AG09309 (cell line): ENCODE results near the gene NETO2.

Experiments
- DNase-seq: peaks from one replicate; pipeline ENCODE4 v3.0.0-alpha.2; 2010; ENCODE audit warnings: low read depth
- H3K4me3 ChIP-seq: 2 replicates; pipeline ENCODE4 v1.5.1; 2011; ENCODE audit warnings: mild to moderate bottlenecking, low read depth, low read length, moderate library complexity; ENCODE audit not compliant: control insufficient read depth
- TF ChIP-seq, protein P1 (sequence below): IDR thresholded peaks from 2 replicates; pipeline ENCODE4 v1.5.1; 2011; ENCODE audit warnings: mild to moderate bottlenecking, low read depth, low read length, inconsistent platforms; ENCODE audit not compliant: insufficient read depth, control insufficient read depth; ENCODE audit errors: missing control alignments

NETO2 gene

DNA sequence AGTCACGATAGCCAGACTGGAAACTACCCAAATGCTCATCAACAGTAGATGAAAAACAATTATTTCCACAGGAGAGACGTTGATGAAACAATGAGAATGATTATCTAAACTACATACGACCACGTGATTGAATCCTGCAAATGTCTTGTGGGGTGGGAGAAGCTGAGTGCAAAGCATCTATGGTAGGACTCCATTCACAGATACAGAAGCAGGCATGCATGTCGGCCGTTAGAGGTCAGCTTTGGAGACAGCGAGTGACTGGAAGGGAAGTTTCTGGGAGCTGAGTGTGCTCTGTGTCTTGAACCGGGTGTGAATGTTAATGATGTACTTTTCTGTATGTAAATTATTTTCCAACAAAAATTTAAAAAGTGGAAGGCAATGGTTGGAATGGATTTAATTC is 98.7 kb downstream of the NETO2 start:
- TF ChIP-seq, protein P1, sequence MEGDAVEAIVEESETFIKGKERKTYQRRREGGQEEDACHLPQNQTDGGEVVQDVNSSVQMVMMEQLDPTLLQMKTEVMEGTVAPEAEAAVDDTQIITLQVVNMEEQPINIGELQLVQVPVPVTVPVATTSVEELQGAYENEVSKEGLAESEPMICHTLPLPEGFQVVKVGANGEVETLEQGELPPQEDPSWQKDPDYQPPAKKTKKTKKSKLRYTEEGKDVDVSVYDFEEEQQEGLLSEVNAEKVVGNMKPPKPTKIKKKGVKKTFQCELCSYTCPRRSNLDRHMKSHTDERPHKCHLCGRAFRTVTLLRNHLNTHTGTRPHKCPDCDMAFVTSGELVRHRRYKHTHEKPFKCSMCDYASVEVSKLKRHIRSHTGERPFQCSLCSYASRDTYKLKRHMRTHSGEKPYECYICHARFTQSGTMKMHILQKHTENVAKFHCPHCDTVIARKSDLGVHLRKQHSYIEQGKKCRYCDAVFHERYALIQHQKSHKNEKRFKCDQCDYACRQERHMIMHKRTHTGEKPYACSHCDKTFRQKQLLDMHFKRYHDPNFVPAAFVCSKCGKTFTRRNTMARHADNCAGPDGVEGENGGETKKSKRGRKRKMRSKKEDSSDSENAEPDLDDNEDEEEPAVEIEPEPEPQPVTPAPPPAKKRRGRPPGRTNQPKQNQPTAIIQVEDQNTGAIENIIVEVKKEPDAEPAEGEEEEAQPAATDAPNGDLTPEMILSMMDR = no peak
- H3K4me3 ChIP-seq = no peak overlapping the region
- no peak for DNase-seq

- TF ChIP-seq, protein P1 = no peak
- H3K4me3 ChIP-seq = no peak overlapping the region
- DNase-seq = no peak
These were observed 99.6 kb downstream of the NETO2 start for GRCh38 chr16:47043970-47044684.

DNA sequence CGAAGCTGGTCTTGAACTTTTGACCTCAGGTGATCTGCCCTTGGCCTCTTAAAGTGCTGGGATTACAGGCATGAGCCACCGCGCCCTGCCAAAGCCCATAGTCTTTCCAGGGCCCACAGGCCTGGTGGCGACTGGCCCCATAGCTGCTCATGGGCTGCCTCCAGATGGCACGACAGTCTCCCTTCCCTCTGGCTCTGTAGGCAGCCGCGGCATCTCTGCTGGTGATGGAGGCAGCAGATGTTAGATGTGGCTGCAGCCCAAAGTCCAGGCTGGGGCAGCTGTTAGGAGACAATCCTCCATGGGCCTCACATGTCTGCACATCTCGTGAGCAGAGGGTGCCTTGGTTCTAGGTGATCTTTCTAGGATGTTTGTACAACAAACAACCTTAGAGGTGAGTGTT is 100.5 kb downstream of the NETO2 start:
- TF ChIP-seq, protein P1 = no peak
- no peak overlapping the region for H3K4me3 ChIP-seq
- DNase-seq = no peak

- peak; percentile 17 for DNase-seq
- H3K4me3 ChIP-seq = peak overlapping the region; percentile 60
- TF ChIP-seq, protein P1 = peak; percentile 88
These were observed 105.8 kb downstream of the NETO2 start for GRCh38 chr16:47037746-47038458.

- TF ChIP-seq, protein P1 = no peak
- no peak for DNase-seq
- H3K4me3 ChIP-seq = peak overlapping the region; percentile 60
These were observed 106.4 kb downstream of the NETO2 start for GRCh38 chr16:47037396-47037745.

DNA sequence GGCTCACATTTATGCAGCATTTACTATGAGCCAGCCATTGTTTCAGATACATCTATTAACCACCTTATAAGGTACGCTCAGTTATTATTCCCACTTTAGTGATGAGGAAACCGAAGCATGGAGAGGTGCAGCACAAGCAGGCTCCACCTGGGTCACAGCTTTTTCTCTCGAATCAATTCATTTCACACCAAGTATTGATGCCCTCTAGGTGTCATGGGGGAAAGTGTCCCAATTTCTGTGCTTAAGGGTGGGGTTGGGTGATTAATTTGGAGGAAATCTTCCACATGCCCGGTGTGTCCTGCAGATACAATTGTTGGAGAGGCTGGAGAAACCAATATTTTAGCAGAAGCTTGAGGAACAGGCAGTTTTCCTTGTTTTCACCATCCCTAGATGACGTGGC is 107.5 kb downstream of the NETO2 start:
- TF ChIP-seq, protein P1 = no peak
- no peak for DNase-seq
- no peak overlapping the region for H3K4me3 ChIP-seq
